Neural progenitor cell (in vitro differentiated cells): Measurements from ENCODE around the gene PARVA. TPM values are rescaled to one million over a fixed set of nuclear protein-coding genes. Genes with fewer than 3 reads are reported as not detected.

Source experiments
- DNase-seq: peaks from one replicate; pipeline ENCODE4 v3.0.0-alpha.2; 2016; ENCODE audit warnings: low spot score
- H2AFZ ChIP-seq: fragments of 200-600 bp; sonication (generic); replicated peaks from 2 replicates; pipeline ENCODE4 v1.6.1; 2016; ENCODE audit warnings: antibody characterized with exemption
- H3F3A ChIP-seq: fragments of 200-600 bp; sonication (generic); 2 replicates; pipeline ENCODE4 v1.6.1; 2016; ENCODE audit warnings: antibody characterized with exemption, low read depth
- H3K27ac ChIP-seq: fragments of 200-600 bp; sonication (generic); 2 replicates; pipeline ENCODE4 v1.5.1; 2016; ENCODE audit warnings: mild to moderate bottlenecking
- H3K27me3 ChIP-seq: fragments of 200-600 bp; sonication (generic); 2 replicates; pipeline ENCODE4 v1.6.1; 2016; ENCODE audit warnings: mild to moderate bottlenecking, moderate library complexity
- H3K36me3 ChIP-seq: fragments of 200-600 bp; sonication (generic); 2 replicates; pipeline ENCODE4 v1.5.1; 2016
- H3K4me1 ChIP-seq: fragments of 200-600 bp; sonication (generic); 2 replicates; pipeline ENCODE4 v1.6.1; 2016; ENCODE audit warnings: mixed run types
- H3K4me2 ChIP-seq: fragments of 200-600 bp; sonication (generic); 2 replicates; pipeline ENCODE4 v1.6.1; 2016
- H3K4me3 ChIP-seq: fragments of 200-600 bp; sonication (generic); 2 replicates; pipeline ENCODE4 v1.5.1; 2016
- H3K79me2 ChIP-seq: fragments of 200-600 bp; sonication (generic); 2 replicates; pipeline ENCODE4 v1.6.1; 2016; ENCODE audit warnings: low read depth
- H3K9ac ChIP-seq: fragments of 200-600 bp; sonication (generic); 2 replicates; pipeline ENCODE4 v1.6.1; 2016
- H3K9me3 ChIP-seq: fragments of 200-600 bp; sonication (generic); 2 replicates; pipeline ENCODE4 v1.5.1; 2016; ENCODE audit warnings: low read depth
- H4K20me1 ChIP-seq: fragments of 200-600 bp; sonication (generic); 2 replicates; pipeline ENCODE4 v1.6.1; 2016; ENCODE audit warnings: low read depth
- H3K27ac Mint-ChIP-seq: 3 replicates; pipeline ENCODE4 v1.8.0; 2021; ENCODE audit warnings: mixed read lengths
- H3K27me3 Mint-ChIP-seq: 2 replicates; pipeline ENCODE4 v1.8.0; 2022; ENCODE audit warnings: low read depth, mild to moderate bottlenecking, inconsistent platforms, moderate library complexity, mixed read lengths; ENCODE audit not compliant: insufficient read depth
- H3K36me3 Mint-ChIP-seq: 3 replicates; pipeline ENCODE4 v1.8.0; 2021; ENCODE audit warnings: mixed read lengths
- H3K4me1 Mint-ChIP-seq: 3 replicates; pipeline ENCODE4 v1.8.0; 2021; ENCODE audit warnings: mixed read lengths
- H3K4me3 Mint-ChIP-seq: 3 replicates; pipeline ENCODE4 v1.8.0; 2021; ENCODE audit warnings: mild to moderate bottlenecking, moderate library complexity, mixed read lengths
- H3K9me3 Mint-ChIP-seq: 3 replicates; pipeline ENCODE4 v1.8.0; 2020; ENCODE audit warnings: mixed read lengths
- EZH2 ChIP-seq: fragments of 200-600 bp; sonication (generic); IDR thresholded peaks from 2 replicates; pipeline ENCODE4 v1.6.1; 2017; ENCODE audit warnings: antibody characterized with exemption, mild to moderate bottlenecking, moderate library complexity
- EZH2phosphoT487 ChIP-seq: fragments of 200-600 bp; sonication (generic); IDR thresholded peaks from 2 replicates; pipeline ENCODE4 v1.6.1; 2017; ENCODE audit warnings: antibody characterized with exemption
- total RNA-seq: library from RNA; depleted of rRNA; stranded (reverse); fragments of >200 nt; gene quantifications from 2 replicates; pipeline ENCODE4 v1.2.3, GENCODE V29; 2015; ENCODE audit warnings: low replicate concordance
- TF ChIP-seq, protein P1 (sequence below): fragments of 200-600 bp; sonication (generic); IDR thresholded peaks from 2 replicates; pipeline ENCODE4 v1.5.1; 2017; ENCODE audit warnings: antibody characterized with exemption, mild to moderate bottlenecking

PARVA gene
- total RNA-seq, 1 donor from 2014 or later: 15.3 TPM

DNA sequence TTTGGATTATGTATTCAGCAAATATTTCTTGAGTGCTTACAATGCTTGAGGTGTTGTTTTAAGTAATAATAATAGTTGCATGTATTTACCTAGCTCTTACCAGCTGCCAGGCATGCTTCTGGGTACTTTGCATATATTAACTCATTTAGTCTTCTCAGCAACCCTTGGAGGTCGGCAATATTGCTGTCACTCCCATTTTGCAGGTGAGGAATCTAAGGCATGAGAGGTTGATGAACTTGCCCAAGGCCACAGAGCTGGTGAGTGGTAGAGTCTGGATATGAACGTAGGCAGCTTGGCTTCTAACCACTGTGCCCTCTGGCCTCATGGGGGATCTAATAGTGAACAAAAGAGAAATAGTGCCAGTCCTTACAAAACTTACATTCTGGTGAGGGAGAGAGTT, 92.9 kb downstream of the PARVA start:
- Mint-ChIP-seq H3K4me3 (no peak overlapping the region), H3K4me1 (peaks cover 29% of the 10 kb centered on the region), H3K27me3 (no peaks in the 10 kb centered on the region), H3K9me3 (no peaks in the 10 kb centered on the region), H3K36me3 (peaks cover 7% of the 10 kb centered on the region), H3K27ac (no peak overlapping the region)
- Histone ChIP-seq H3K4me3 (no peak overlapping the region), H2AFZ (no peak overlapping the region), H3K27ac (no peak overlapping the region), H3K4me2 (no peak overlapping the region), H3K9me3 (no peaks in the 10 kb centered on the region), H3F3A (peaks cover 19% of the 10 kb centered on the region), H3K9ac (no peak overlapping the region), H3K4me1 (peaks cover 23% of the 10 kb centered on the region), H3K27me3 (no peaks in the 10 kb centered on the region), H4K20me1 (peaks cover 15% of the 10 kb centered on the region), H3K79me2 (no peaks in the 10 kb centered on the region), H3K36me3 (no peaks in the 10 kb centered on the region)
- no peak for DNase-seq
- TF ChIP-seq EZH2: no peak
- TF ChIP-seq EZH2phosphoT487: no peak
- TF ChIP-seq, protein P1, sequence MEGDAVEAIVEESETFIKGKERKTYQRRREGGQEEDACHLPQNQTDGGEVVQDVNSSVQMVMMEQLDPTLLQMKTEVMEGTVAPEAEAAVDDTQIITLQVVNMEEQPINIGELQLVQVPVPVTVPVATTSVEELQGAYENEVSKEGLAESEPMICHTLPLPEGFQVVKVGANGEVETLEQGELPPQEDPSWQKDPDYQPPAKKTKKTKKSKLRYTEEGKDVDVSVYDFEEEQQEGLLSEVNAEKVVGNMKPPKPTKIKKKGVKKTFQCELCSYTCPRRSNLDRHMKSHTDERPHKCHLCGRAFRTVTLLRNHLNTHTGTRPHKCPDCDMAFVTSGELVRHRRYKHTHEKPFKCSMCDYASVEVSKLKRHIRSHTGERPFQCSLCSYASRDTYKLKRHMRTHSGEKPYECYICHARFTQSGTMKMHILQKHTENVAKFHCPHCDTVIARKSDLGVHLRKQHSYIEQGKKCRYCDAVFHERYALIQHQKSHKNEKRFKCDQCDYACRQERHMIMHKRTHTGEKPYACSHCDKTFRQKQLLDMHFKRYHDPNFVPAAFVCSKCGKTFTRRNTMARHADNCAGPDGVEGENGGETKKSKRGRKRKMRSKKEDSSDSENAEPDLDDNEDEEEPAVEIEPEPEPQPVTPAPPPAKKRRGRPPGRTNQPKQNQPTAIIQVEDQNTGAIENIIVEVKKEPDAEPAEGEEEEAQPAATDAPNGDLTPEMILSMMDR: no peak

DNA sequence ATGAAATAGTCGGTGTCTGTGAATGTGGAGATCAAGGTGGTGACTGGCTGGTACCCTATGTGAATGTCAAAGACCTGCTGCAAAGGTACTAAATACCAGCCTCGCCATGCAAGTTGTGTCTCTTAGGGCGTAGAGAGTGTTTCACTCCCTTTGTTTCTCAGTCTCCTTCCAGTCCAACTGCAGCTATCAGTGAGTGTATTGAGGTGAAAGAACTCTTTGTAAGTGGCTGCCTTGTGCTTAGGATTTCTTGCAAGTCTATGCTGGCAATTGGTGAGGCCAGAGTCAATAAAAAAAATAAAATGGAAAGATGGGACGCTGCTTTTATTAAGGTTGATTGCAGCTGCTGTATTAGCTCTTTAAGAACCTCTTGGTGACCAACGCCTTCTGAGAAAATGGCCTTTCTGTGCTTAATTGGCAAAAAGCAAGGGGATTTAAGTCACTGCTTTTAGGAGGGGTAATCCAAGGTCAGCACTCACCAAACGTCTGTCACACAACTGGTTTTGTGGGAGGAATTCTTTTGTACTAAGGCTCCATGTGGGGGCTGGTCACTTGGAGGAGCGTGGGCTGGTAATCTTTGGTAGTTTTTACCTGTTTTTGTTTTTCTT, 95.1 kb downstream of the PARVA start:
- Histone ChIP-seq H3K9ac (no peak overlapping the region), H3K79me2 (no peaks in the 10 kb centered on the region), H3K36me3 (no peaks in the 10 kb centered on the region), H3K9me3 (no peaks in the 10 kb centered on the region), H3K27me3 (no peaks in the 10 kb centered on the region), H3K27ac (no peak overlapping the region), H3K4me1 (peaks cover 23% of the 10 kb centered on the region), H4K20me1 (peaks cover 15% of the 10 kb centered on the region), H3F3A (peaks cover 19% of the 10 kb centered on the region), H3K4me3 (no peak overlapping the region), H3K4me2 (peak overlapping the region; percentile 46), H2AFZ (no peak overlapping the region)
- Mint-ChIP-seq H3K4me1 (peaks cover 29% of the 10 kb centered on the region), H3K27ac (peak overlapping the region; percentile 93), H3K9me3 (no peaks in the 10 kb centered on the region), H3K27me3 (no peaks in the 10 kb centered on the region), H3K36me3 (peaks cover 12% of the 10 kb centered on the region), H3K4me3 (no peak overlapping the region)
- DNase-seq: peak; percentile 51
- no peak for TF ChIP-seq EZH2
- TF ChIP-seq, protein P1: no peak
- no peak for TF ChIP-seq EZH2phosphoT487

DNA sequence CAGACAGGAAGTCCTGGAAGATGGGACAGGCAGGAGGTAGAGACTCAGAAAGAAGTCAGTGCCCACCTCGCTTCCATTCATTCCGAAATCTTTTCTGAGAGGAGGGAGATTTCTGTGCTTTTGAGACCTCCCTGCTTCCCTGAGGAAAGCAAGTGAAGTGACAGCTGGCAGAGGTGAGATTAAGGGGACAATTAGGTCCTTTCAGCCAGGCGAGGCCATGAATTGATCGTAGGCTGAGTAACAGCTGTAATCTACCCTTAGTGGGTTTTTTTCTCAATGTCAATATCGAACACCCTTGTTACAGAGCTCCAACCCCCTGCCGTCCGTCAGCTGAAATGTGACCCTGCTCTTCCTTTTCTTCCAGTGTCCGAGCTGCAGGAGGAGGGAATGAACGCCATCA, 96.0 kb downstream of the PARVA start:
- Mint-ChIP-seq H3K27ac (peak overlapping the region; percentile 78), H3K9me3 (no peaks in the 10 kb centered on the region), H3K36me3 (peaks cover 15% of the 10 kb centered on the region), H3K4me3 (no peak overlapping the region), H3K4me1 (peaks cover 29% of the 10 kb centered on the region), H3K27me3 (no peaks in the 10 kb centered on the region)
- no peak for DNase-seq
- H3K79me2 ChIP-seq: no peaks in the 10 kb centered on the region
- H4K20me1 ChIP-seq: peaks cover 15% of the 10 kb centered on the region
- peaks cover 23% of the 10 kb centered on the region for H3K4me1 ChIP-seq
- H3K4me3 ChIP-seq: no peak overlapping the region
- TF ChIP-seq EZH2phosphoT487 (no peak), EZH2 (no peak)
- TF ChIP-seq, protein P1: no peak
- H2AFZ ChIP-seq: no peak overlapping the region
- H3K27me3 ChIP-seq: no peaks in the 10 kb centered on the region
- H3K9ac ChIP-seq: no peak overlapping the region
- H3K36me3 ChIP-seq: no peaks in the 10 kb centered on the region
- no peaks in the 10 kb centered on the region for H3K9me3 ChIP-seq
- H3K4me2 ChIP-seq: peak overlapping the region; percentile 46
- H3F3A ChIP-seq: peaks cover 19% of the 10 kb centered on the region
- H3K27ac ChIP-seq: no peak overlapping the region
